ENCODE measurements around the gene DISC1. TPM values are rescaled to one million over a fixed set of nuclear protein-coding genes. Genes with fewer than 3 reads are reported as not detected.

DISC1 gene
- polyA plus RNA-seq, 1 donor from 2014 or later, result 0.84 TPM

DNA sequence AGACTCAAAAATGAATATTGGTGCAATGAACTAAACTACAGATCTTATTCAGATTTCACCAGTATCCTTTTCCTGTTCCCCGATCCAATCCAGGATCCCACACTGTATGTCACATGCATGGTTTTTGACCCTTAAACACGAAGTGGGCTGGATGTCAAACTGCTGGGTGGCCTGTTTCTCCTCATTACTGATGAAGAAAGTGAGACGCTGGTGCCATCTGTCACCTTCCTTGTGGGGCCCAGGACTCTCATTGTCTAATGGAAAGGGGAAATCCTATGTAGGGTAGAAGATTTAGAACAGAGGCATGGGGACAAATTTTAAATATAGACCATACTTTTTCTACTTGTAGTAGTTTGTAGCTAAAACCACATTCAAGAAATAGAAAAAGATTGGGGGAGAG is 56.2 kb downstream of the DISC1 start:
- Histone ChIP-seq H3K27ac (ENCODE audit: low read length) (no peak overlapping the region), H2AFZ (ENCODE audit: low read depth, low read length) (no peak overlapping the region), H3K79me2 (replicated peaks; ENCODE audit: insufficient read depth, low read length) (no peaks in the 10 kb centered on the region), H3F3A (ENCODE audit: insufficient read depth, low read length, poor library complexity, severe bottlenecking) (no peaks in the 10 kb centered on the region), H3K9me2 (ENCODE audit: insufficient read depth, low read length) (no peaks in the 10 kb centered on the region), H3K4me2 (ENCODE audit: low read length) (no peak overlapping the region), H3K4me3 (ENCODE audit: low read length) (no peak overlapping the region), H4K20me1 (ENCODE audit: insufficient read depth) (no peaks in the 10 kb centered on the region), H3K36me3 (ENCODE audit: insufficient read depth, low read length) (no peaks in the 10 kb centered on the region), H3K9me3 (ENCODE audit: low read length) (no peaks in the 10 kb centered on the region), H3K27me3 (ENCODE audit: insufficient read depth, low read depth, low read length) (no peaks in the 10 kb centered on the region), H3K9ac (ENCODE audit: low read length) (no peak overlapping the region)
- no peak for TF ChIP-seq POLR2AphosphoS5 (IDR thresholded peaks at IDR 0.05)
- TF ChIP-seq RAD21 (conservative IDR thresholded peaks at IDR 0.05), result no peak
- TF ChIP-seq MXI1 (conservative IDR thresholded peaks at IDR 0.05; ENCODE audit: poor library complexity, severe bottlenecking), result no peak
- TF ChIP-seq SMC3 (conservative IDR thresholded peaks at IDR 0.05; ENCODE audit: poor library complexity), result no peak
- TF ChIP-seq EZH2 (IDR thresholded peaks at IDR 0.05; ENCODE audit: borderline replicate concordance, insufficient read depth, low read length, poor library complexity, severe bottlenecking), result no peak
- TF ChIP-seq TAF1 (IDR thresholded peaks at IDR 0.05; ENCODE audit: low read depth), result no peak
- TF ChIP-seq, protein P1, sequence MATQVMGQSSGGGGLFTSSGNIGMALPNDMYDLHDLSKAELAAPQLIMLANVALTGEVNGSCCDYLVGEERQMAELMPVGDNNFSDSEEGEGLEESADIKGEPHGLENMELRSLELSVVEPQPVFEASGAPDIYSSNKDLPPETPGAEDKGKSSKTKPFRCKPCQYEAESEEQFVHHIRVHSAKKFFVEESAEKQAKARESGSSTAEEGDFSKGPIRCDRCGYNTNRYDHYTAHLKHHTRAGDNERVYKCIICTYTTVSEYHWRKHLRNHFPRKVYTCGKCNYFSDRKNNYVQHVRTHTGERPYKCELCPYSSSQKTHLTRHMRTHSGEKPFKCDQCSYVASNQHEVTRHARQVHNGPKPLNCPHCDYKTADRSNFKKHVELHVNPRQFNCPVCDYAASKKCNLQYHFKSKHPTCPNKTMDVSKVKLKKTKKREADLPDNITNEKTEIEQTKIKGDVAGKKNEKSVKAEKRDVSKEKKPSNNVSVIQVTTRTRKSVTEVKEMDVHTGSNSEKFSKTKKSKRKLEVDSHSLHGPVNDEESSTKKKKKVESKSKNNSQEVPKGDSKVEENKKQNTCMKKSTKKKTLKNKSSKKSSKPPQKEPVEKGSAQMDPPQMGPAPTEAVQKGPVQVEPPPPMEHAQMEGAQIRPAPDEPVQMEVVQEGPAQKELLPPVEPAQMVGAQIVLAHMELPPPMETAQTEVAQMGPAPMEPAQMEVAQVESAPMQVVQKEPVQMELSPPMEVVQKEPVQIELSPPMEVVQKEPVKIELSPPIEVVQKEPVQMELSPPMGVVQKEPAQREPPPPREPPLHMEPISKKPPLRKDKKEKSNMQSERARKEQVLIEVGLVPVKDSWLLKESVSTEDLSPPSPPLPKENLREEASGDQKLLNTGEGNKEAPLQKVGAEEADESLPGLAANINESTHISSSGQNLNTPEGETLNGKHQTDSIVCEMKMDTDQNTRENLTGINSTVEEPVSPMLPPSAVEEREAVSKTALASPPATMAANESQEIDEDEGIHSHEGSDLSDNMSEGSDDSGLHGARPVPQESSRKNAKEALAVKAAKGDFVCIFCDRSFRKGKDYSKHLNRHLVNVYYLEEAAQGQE (IDR thresholded peaks at IDR 0.05; ENCODE audit: borderline replicate concordance), result no peak
- TF ChIP-seq, protein P2, sequence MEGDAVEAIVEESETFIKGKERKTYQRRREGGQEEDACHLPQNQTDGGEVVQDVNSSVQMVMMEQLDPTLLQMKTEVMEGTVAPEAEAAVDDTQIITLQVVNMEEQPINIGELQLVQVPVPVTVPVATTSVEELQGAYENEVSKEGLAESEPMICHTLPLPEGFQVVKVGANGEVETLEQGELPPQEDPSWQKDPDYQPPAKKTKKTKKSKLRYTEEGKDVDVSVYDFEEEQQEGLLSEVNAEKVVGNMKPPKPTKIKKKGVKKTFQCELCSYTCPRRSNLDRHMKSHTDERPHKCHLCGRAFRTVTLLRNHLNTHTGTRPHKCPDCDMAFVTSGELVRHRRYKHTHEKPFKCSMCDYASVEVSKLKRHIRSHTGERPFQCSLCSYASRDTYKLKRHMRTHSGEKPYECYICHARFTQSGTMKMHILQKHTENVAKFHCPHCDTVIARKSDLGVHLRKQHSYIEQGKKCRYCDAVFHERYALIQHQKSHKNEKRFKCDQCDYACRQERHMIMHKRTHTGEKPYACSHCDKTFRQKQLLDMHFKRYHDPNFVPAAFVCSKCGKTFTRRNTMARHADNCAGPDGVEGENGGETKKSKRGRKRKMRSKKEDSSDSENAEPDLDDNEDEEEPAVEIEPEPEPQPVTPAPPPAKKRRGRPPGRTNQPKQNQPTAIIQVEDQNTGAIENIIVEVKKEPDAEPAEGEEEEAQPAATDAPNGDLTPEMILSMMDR (IDR thresholded peaks at IDR 0.05; ENCODE audit: poor library complexity, severe bottlenecking), result no peak
- no peak for TF ChIP-seq EP300 (conservative IDR thresholded peaks at IDR 0.05; ENCODE audit: poor library complexity, severe bottlenecking)

DNA sequence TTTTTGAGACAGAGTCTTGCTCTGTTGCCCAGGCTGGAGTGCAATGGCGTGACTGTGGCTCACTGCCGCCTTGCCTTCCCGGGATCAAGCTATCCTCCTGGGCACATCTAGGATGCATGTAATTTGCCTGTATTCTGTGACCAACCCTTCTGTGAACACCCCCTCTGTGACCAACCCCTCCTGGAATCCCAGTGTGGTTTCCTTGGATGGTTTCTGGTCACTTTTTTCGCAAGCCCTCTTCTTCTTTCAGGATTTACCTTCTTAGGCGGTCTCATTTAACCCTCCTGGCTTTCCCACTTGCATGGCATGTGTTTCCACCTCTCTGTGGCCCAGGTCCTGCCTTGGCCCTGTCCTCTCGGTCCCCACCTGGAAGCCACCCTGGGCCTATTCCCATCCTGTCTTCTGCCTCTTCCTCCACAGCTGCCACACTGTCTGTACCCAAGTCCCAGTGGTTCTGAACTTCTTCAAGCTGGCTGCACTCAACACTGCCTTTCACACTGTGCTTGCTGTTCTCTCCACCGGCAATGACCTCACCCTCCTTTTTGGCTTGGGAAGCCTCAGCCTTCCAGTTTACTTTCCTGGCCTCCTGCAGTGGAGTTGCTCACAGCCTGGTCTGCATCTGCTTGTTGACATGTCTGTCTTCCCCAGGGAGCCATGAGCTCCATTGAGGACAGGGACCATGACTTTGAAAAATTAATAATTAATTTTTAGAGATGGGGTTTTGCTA is 57.0 kb downstream of the DISC1 start:
- no peaks in the 10 kb centered on the region for H3K9me2 ChIP-seq (ENCODE audit: insufficient read depth, low read length)
- no peaks in the 10 kb centered on the region for H3F3A ChIP-seq (ENCODE audit: insufficient read depth, low read length, poor library complexity, severe bottlenecking)
- H3K4me3 ChIP-seq (ENCODE audit: low read length), result no peak overlapping the region
- no peaks in the 10 kb centered on the region for H3K9me3 ChIP-seq (ENCODE audit: low read length)
- H3K79me2 ChIP-seq (replicated peaks; ENCODE audit: insufficient read depth, low read length), result no peaks in the 10 kb centered on the region
- H3K9ac ChIP-seq (ENCODE audit: low read length), result no peak overlapping the region
- H3K27me3 ChIP-seq (ENCODE audit: insufficient read depth, low read depth, low read length), result no peaks in the 10 kb centered on the region
- H2AFZ ChIP-seq (ENCODE audit: low read depth, low read length), result no peak overlapping the region
- H3K27ac ChIP-seq (ENCODE audit: low read length), result no peak overlapping the region
- H4K20me1 ChIP-seq (ENCODE audit: insufficient read depth), result no peaks in the 10 kb centered on the region
- no peak for TF ChIP-seq SMC3 (conservative IDR thresholded peaks at IDR 0.05; ENCODE audit: poor library complexity)
- TF ChIP-seq RAD21 (conservative IDR thresholded peaks at IDR 0.05), result no peak
- TF ChIP-seq EP300 (conservative IDR thresholded peaks at IDR 0.05; ENCODE audit: poor library complexity, severe bottlenecking), result no peak
- TF ChIP-seq, protein P1 (IDR thresholded peaks at IDR 0.05; ENCODE audit: borderline replicate concordance), result no peak
- TF ChIP-seq EZH2 (IDR thresholded peaks at IDR 0.05; ENCODE audit: borderline replicate concordance, insufficient read depth, low read length, poor library complexity, severe bottlenecking), result no peak
- no peak for TF ChIP-seq TAF1 (IDR thresholded peaks at IDR 0.05; ENCODE audit: low read depth)
- H3K4me2 ChIP-seq (ENCODE audit: low read length), result no peak overlapping the region
- no peaks in the 10 kb centered on the region for H3K36me3 ChIP-seq (ENCODE audit: insufficient read depth, low read length)

Measured in neural cell (in vitro differentiated cells).